ENCODE data around the gene WDR73.
"Not testable (repeated sequence)": the region's sequence is repeated elsewhere in the genome, so short reads cannot be mapped to it uniquely, and the experiment has no call there.

WDR73 gene

GRCh38 chr15:84653910-84654688, at the start of gene WDR73:
TSS of gene WDR73 (minus strand) at chr15:84654283. CDS start at chr15:84654274, 9 bp downstream.
- DNase-seq, result peak; percentile 77

- DNase-seq, result no peak
These were observed 49.7 kb upstream of the WDR73 start for GRCh38 chr15:84703808-84704207.

GRCh38 chr15:84702961-84703482, 48.9 kb upstream of the WDR73 start:
- no peak for DNase-seq

GRCh38 chr15:84699538-84700191, 45.6 kb upstream of the WDR73 start:
- DNase-seq, result no peak

GRCh38 chr15:84697236-84697990, 43.3 kb upstream of the WDR73 start:
- DNase-seq, result no peak

- DNase-seq, result no peak
These were observed 42.7 kb upstream of the WDR73 start for GRCh38 chr15:84696757-84697156.

- no peak for DNase-seq
These were observed 36.3 kb upstream of the WDR73 start for GRCh38 chr15:84690342-84690741.

- DNase-seq, result no peak
These were observed 35.8 kb upstream of the WDR73 start for GRCh38 chr15:84689858-84690257.

- not testable (repeated sequence) for DNase-seq
These were observed 32.4 kb upstream of the WDR73 start for GRCh38 chr15:84686446-84686845.

GRCh38 chr15:84685304-84685703, 31.2 kb upstream of the WDR73 start:
- no peak for DNase-seq

GRCh38 chr15:84684092-84684491, 30.0 kb upstream of the WDR73 start:
- no peak for DNase-seq

- DNase-seq, result no peak
These were observed 27.7 kb upstream of the WDR73 start for GRCh38 chr15:84681831-84682230.

- no peak for DNase-seq
These were observed 17.1 kb upstream of the WDR73 start for GRCh38 chr15:84671211-84671610.

- no peak for DNase-seq
These were observed 15.6 kb upstream of the WDR73 start for GRCh38 chr15:84669726-84670125.

- DNase-seq, result no peak
These were observed 14.3 kb upstream of the WDR73 start for GRCh38 chr15:84668221-84668982.

GRCh38 chr15:84666373-84666772, 12.3 kb upstream of the WDR73 start:
- DNase-seq, result no peak

- DNase-seq, result no peak
These were observed 6.9 kb upstream of the WDR73 start for GRCh38 chr15:84661001-84661400.

GRCh38 chr15:84659904-84660781, 6.1 kb upstream of the WDR73 start:
- DNase-seq, result no peak

GRCh38 chr15:84658788-84659411, 4.8 kb upstream of the WDR73 start:
- DNase-seq, result no peak

- DNase-seq, result peak; percentile 68
These were observed 4.2 kb upstream of the WDR73 start, which contains the start of gene NMB for GRCh38 chr15:84658080-84658787. TSS of gene NMB (minus strand) at chr15:84658199. CDS start at chr15:84658152, 47 bp downstream.

- no peak for DNase-seq
These were observed 3.6 kb upstream of the WDR73 start for GRCh38 chr15:84657748-84658079.

Data from NCI-H1092 treated with DMSO at 0.1 percent for 48 hours (cell line).